Stomach (tissue), 9 donors: ENCODE results near the gene CALCOCO2. TPM values are rescaled to one million over a fixed set of nuclear protein-coding genes. Genes with fewer than 3 reads are reported as not detected.

ENCODE experiments used
- DNase-seq, 2 donors: peaks; one replicate each; pipeline versions ENCODE4 v3.0.0 to v3.0.0-alpha.2; 2013 to 2019
- H3K27ac ChIP-seq, 5 donors: fragments of 200-600 bp in 4 of 5; sonication (generic) in 4 of 5; one replicate each; pipeline ENCODE4 v1.5.1; 2013 to 2019; ENCODE audit warnings: mild to moderate bottlenecking in 1 of 5, moderate library complexity in 1 of 5
- H3K27me3 ChIP-seq, 3 donors: fragments of 200-600 bp; sonication (generic); one replicate each; pipeline ENCODE4 v1.5.1; 2017 to 2019; ENCODE audit warnings: mixed run types in 1 of 3
- H3K36me3 ChIP-seq, 4 donors: fragments of 200-600 bp; sonication (generic); 1 replicate in 3 of 4; 2 replicates in 1 of 4; pipeline ENCODE4 v1.5.1; 2016 to 2019
- H3K4me1 ChIP-seq, 4 donors: fragments of 200-600 bp; sonication (generic); one replicate each; pipeline ENCODE4 v1.5.1; 2016 to 2019
- H3K4me3 ChIP-seq, 4 donors: fragments of 200-600 bp; sonication (generic) in 3 of 4; one replicate each; pipeline ENCODE4 v1.5.1; 2016 to 2019; ENCODE audit warnings: mild to moderate bottlenecking in 1 of 4
- H3K9me3 ChIP-seq, 4 donors: fragments of 200-600 bp; sonication (generic); one replicate each; pipeline ENCODE4 v1.5.1; 2016 to 2019
- EP300 ChIP-seq: sonication (generic); formaldehyde crosslinking; IDR thresholded peaks from one replicate; pipeline ENCODE4 v1.6.1; 2017; ENCODE audit warnings: antibody characterized with exemption
- POLR2A ChIP-seq, 4 donors: fragments of 450-650 bp; IDR thresholded peaks; one replicate each; pipeline ENCODE4 v1.6.1; 2016; ENCODE audit warnings: antibody characterized with exemption in 4 of 4, control low read depth in 2 of 4, mild to moderate bottlenecking in 1 of 4, moderate library complexity in 1 of 4
- POLR2AphosphoS5 ChIP-seq, 3 donors: sonication (generic); formaldehyde crosslinking; IDR thresholded peaks; one replicate each; pipeline ENCODE4 v1.6.1; 2016; ENCODE audit warnings: antibody characterized with exemption in 3 of 3
- WGBS, 5 donors: extraction: QIAGEN DNeasy Blood & Tissue Kit in 3 of 5; methylation state at CpG; one replicate each; pipeline versions ENCODE4 v1.1.5 to v1.1.7; 2013 to 2018; 5-methylcytosine and 5-hydroxymethylcytosine counted together
- intact Hi-C: fragments of 100-400 bp; cut with DNase I; formaldehyde crosslinking; loops from one replicate; pipeline ENCODE4 v1.15.1; 2023; ENCODE audit warnings: low total_unique reads
- polyA plus RNA-seq, 3 donors: library from polyadenylated mRNA; stranded (reverse); fragments of 200-250 nt; gene quantifications; one replicate each; pipeline ENCODE4 v1.2.3, GENCODE V29; 2013
- total RNA-seq, 5 donors: library from RNA; depleted of rRNA; stranded (reverse); fragments of >200 nt; gene quantifications; one replicate each; pipeline versions ENCODE4 v1.1.0 to v1.2.3, GENCODE V29; 2014 to 2016
- TF ChIP-seq, protein P1 (sequence below), 7 experiments: fragments of 450-650 bp in 4 of 7; fragments of 200-600 bp in 3 of 7; sonication (generic) in 3 of 7; IDR thresholded peaks; one replicate each; pipeline ENCODE4 v1.5.1; 2016 to 2019; ENCODE audit warnings: antibody characterized with exemption in 7 of 7, control low read depth in 2 of 7, mild to moderate bottlenecking in 1 of 7
- donor health status: healthy with polysubstance abuse.
- donor health status: Bipolar disorder and iron deficiency.
- donor health status: healthy.

CALCOCO2 gene
- total and polyA plus RNA-seq, 8 donors: 43.0 to 109 (median 69.4) TPM

DNA sequence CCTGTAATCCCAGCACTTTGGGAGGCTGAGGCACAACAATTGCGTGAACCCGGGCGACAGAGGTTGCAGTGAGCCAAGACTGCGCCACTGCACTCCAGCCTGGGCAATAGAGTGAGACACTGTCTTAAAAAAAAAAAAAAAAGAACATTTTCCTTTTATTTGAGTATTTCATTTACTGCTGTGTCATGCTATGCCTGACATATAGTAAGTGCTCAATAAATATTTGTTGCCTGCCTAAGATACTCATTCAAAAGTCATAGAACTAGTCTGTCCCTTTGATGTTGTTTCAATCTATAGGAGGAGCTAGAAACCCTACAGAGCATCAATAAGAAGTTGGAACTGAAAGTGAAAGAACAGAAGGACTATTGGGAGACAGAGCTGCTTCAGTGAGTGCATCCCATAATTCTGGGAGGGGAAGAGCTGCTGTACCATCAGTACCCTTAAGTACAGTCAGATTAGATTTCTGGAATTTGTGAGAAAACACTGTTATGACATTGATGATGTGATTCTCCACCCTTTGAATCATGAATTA, 20.0 kb downstream of the CALCOCO2 start:
- peaks cover 85 to 99% (median 98%) of the 10 kb centered on the region in 4 donors for H3K36me3 ChIP-seq

DNA sequence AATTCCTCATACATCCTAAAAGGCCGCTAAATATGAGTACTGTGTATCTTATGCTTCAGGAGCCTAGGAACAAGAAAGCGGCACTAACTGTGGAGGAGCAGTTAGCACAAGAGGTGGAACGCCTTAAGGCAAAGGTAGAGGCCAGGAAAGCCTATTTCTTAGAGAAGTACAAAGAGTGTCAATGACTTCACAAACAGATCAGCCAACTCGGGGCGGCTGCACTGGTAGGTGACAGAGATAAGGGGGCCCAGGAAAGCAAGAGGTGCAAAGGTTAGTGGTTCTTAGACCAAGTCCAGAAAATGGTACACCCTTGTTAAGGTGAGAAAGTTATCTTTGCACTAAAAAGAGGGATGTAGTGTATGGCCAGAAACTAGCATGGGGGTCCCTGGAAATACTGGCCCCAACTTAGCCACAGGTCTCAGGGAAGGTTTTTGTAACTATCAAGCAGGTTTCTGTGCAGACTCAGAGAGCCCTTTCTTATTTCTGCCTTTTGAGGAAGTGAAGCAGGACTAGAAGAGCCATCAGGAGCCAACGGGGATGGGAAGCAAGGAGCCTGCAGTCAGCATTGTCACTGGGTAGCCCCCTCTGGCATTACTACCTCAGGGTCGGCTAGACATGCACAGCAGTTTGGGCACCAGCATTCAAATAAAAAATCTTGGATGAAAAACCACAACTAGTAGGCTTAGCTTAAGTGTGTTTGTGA, 24.1 kb downstream of the CALCOCO2 start:
- H3K27ac ChIP-seq: no peak overlapping the region
- intact Hi-C loops: no loop called here
- no peak for DNase-seq
- H3K4me1 ChIP-seq: no peaks in the 10 kb centered on the region
- no peaks in the 10 kb centered on the region for H3K9me3 ChIP-seq
- H3K4me3 ChIP-seq: no peak overlapping the region
- WGBS, 5 donors: 64 to 79% (median 70%) methylated on average over 7 of the region's 7 CpGs
- peaks cover 70 to 99% (median 98%) of the 10 kb centered on the region in 4 donors for H3K36me3 ChIP-seq
- TF ChIP-seq EP300 (no peak), POLR2A (IDR thresholded peaks at IDR 0.05) (no peak), POLR2AphosphoS5 (IDR thresholded peaks at IDR 0.05) (no peak)
- TF ChIP-seq, protein P1, sequence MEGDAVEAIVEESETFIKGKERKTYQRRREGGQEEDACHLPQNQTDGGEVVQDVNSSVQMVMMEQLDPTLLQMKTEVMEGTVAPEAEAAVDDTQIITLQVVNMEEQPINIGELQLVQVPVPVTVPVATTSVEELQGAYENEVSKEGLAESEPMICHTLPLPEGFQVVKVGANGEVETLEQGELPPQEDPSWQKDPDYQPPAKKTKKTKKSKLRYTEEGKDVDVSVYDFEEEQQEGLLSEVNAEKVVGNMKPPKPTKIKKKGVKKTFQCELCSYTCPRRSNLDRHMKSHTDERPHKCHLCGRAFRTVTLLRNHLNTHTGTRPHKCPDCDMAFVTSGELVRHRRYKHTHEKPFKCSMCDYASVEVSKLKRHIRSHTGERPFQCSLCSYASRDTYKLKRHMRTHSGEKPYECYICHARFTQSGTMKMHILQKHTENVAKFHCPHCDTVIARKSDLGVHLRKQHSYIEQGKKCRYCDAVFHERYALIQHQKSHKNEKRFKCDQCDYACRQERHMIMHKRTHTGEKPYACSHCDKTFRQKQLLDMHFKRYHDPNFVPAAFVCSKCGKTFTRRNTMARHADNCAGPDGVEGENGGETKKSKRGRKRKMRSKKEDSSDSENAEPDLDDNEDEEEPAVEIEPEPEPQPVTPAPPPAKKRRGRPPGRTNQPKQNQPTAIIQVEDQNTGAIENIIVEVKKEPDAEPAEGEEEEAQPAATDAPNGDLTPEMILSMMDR (IDR thresholded peaks at IDR 0.05): no peak
- H3K27me3 ChIP-seq: no peaks in the 10 kb centered on the region

More for the DNA sequence above, 20.0 kb downstream of the CALCOCO2 start:
- Histone ChIP-seq H3K4me1 (no peaks in the 10 kb centered on the region), H3K27ac (no peak overlapping the region), H3K9me3 (no peaks in the 10 kb centered on the region), H3K4me3 (no peak overlapping the region), H3K27me3 (no peaks in the 10 kb centered on the region)
- no peak for DNase-seq
- TF ChIP-seq POLR2AphosphoS5 (IDR thresholded peaks at IDR 0.05) (no peak), POLR2A (IDR thresholded peaks at IDR 0.05) (no peak), EP300 (no peak)
- TF ChIP-seq, protein P1 (IDR thresholded peaks at IDR 0.05): no peak
- intact Hi-C loops: no loop called here
- 95 to 100% (median 99%) methylated on average over 4 of the region's 4 CpGs for WGBS, 5 donors

DNA sequence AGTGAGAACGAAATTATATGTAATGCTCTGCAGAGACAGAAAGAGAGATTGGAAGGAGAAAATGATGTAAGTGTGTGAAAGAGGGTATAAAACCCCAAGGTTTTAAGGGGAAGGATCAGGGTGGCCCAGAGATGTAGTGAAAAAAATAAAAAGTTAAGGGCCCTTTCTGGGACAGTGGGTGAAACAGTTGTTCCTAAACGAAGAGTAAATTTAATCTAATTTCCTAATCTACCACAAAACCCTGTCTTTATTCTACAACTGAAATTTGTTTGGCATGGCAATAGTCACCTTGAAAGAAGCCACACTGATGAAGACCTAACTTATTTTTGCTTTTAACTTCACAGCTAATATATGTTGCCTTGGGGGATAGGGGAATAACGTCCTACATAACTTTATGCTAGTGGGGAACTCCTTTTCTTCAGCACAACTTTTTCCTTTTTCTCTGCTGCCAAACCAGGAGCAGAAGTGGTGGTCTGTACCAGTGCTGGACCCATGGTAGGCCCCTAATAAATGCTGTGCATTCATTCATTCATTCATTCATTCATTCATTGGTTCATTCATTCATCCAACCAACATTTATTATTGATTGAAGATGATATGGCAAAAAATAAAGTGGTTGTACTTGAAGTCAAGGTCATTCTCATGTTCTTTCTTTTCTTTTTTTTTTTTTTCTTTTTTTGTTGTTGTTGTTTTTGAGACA, 25.4 kb downstream of the CALCOCO2 start:
- DNase-seq: no peak
- no peaks in the 10 kb centered on the region for H3K4me1 ChIP-seq
- intact Hi-C loops: no loop called here
- H3K4me3 ChIP-seq: no peak overlapping the region
- no peaks in the 10 kb centered on the region for H3K9me3 ChIP-seq
- peaks cover 70 to 99% (median 98%) of the 10 kb centered on the region in 4 donors for H3K36me3 ChIP-seq
- no peak overlapping the region for H3K27ac ChIP-seq
- H3K27me3 ChIP-seq: no peaks in the 10 kb centered on the region
- TF ChIP-seq EP300: no peak
- TF ChIP-seq POLR2AphosphoS5 (IDR thresholded peaks at IDR 0.05): no peak
- TF ChIP-seq, protein P1 (IDR thresholded peaks at IDR 0.05): no peak
- TF ChIP-seq POLR2A (IDR thresholded peaks at IDR 0.05): no peak
- 56 to 68% (median 65%) methylated on average over 3 of the region's 3 CpGs for WGBS, 5 donors

DNA sequence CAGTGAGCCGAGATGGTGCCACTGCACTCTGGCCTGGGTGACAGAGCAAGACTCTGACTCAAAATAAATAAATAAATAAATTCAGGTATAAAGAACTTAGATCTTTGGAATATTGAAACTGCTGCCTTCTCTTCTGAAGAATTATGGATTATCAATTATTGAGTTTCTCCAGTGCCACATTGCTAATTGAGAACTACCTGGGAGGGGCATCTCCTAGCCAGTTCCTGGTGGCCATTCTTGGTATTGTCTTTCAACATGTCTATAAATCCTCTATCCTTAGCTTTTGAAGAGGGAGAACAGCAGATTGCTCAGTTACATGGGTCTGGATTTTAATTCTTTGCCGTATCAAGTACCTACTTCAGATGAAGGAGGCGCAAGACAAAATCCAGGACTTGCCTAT, 29.2 kb downstream of the CALCOCO2 start:
- no peaks in the 10 kb centered on the region for H3K27me3 ChIP-seq
- DNase-seq: no peak
- WGBS, 5 donors: 95 to 99% (median 98%) methylated on average over 3 of the region's 3 CpGs
- H3K9me3 ChIP-seq: no peaks in the 10 kb centered on the region
- no peaks in the 10 kb centered on the region for H3K4me1 ChIP-seq
- no peak overlapping the region for H3K4me3 ChIP-seq
- H3K27ac ChIP-seq: no peak overlapping the region
- TF ChIP-seq POLR2A (IDR thresholded peaks at IDR 0.05) (no peak), POLR2AphosphoS5 (IDR thresholded peaks at IDR 0.05) (no peak), EP300 (no peak)
- TF ChIP-seq, protein P1 (IDR thresholded peaks at IDR 0.05): no peak
- peaks cover 69 to 100% (median 100%) of the 10 kb centered on the region in 4 donors for H3K36me3 ChIP-seq
- intact Hi-C loops: no loop called here
